Activated CD8-positive, alpha-beta memory T cell treated with anti-CD3 and anti-CD28 coated beads, Interleukin-2, amount 50 U/mL, for 48 hours (primary cell): Measurements from ENCODE around the gene C10orf53.
"Not testable (repeated sequence)": the region's sequence is repeated elsewhere in the genome, so short reads cannot be mapped to it uniquely, and the experiment has no call there.

ENCODE experiments used
- DNase-seq: peaks from one replicate; pipeline ENCODE4 v3.0.0-alpha.2; 2020

C10orf53 gene

GRCh38 chr10:49688920-49689319, 9.5 kb downstream of the C10orf53 start:
- DNase-seq: no peak

- no peak for DNase-seq
Observed at GRCh38 chr10:49689882-49690510, 10.5 kb downstream of the C10orf53 start.

GRCh38 chr10:49690698-49691356, 11.4 kb downstream of the C10orf53 start:
- no peak for DNase-seq

GRCh38 chr10:49691588-49691987, 12.1 kb downstream of the C10orf53 start:
- no peak for DNase-seq

GRCh38 chr10:49694466-49694865, 15.0 kb downstream of the C10orf53 start:
- no peak for DNase-seq

GRCh38 chr10:49696311-49696710, 16.9 kb downstream of the C10orf53 start:
- DNase-seq: no peak

- no peak for DNase-seq
Observed at GRCh38 chr10:49698679-49699078, 19.2 kb downstream of the C10orf53 start.

GRCh38 chr10:49700211-49700610, 20.8 kb downstream of the C10orf53 start:
- no peak for DNase-seq

GRCh38 chr10:49700997-49701396, 21.5 kb downstream of the C10orf53 start:
- DNase-seq: no peak

GRCh38 chr10:49707585-49707984, 28.1 kb downstream of the C10orf53 start:
- DNase-seq: no peak

GRCh38 chr10:49709934-49710333, 30.5 kb downstream of the C10orf53 start:
- DNase-seq: no peak

- DNase-seq: no peak
Observed at GRCh38 chr10:49710966-49711365, 31.5 kb downstream of the C10orf53 start.

GRCh38 chr10:49711481-49711880, 32.0 kb downstream of the C10orf53 start:
- DNase-seq: no peak

GRCh38 chr10:49713266-49713665, 33.8 kb downstream of the C10orf53 start:
- DNase-seq: no peak

- DNase-seq: not testable (repeated sequence)
Observed at GRCh38 chr10:49715157-49715556, 35.7 kb downstream of the C10orf53 start.

GRCh38 chr10:49726593-49726992, 47.1 kb downstream of the C10orf53 start:
- no peak for DNase-seq

GRCh38 chr10:49733866-49734265, 54.4 kb downstream of the C10orf53 start:
- no peak for DNase-seq

GRCh38 chr10:49734676-49735075, 55.2 kb downstream of the C10orf53 start:
- DNase-seq: no peak

- DNase-seq: no peak
Observed at GRCh38 chr10:49735161-49735560, 55.7 kb downstream of the C10orf53 start.

GRCh38 chr10:49735848-49736563, 56.6 kb downstream of the C10orf53 start:
- DNase-seq: no peak

- DNase-seq: no peak
Observed at GRCh38 chr10:49736564-49737113, 57.2 kb downstream of the C10orf53 start.

GRCh38 chr10:49737474-49738201, 58.2 kb downstream of the C10orf53 start:
- no peak for DNase-seq
